Peyer's patch (tissue), 4 donors: ENCODE results near the gene SLC39A6.

Experiments
- POLR2A ChIP-seq, 2 donors: fragments of 450-650 bp; IDR thresholded peaks; one replicate each; pipeline ENCODE4 v1.5.1; 2017; ENCODE audit warnings: antibody characterized with exemption in 2 of 2, mild to moderate bottlenecking in 2 of 2, moderate library complexity in 2 of 2
- TF ChIP-seq, protein P1 (sequence below), 6 experiments: fragments of 450-650 bp in 4 of 6; fragments of 200-600 bp in 2 of 6; sonication (generic) in 1 of 6; IDR thresholded peaks; one replicate each; pipeline ENCODE4 v1.5.1; 2017 to 2019; ENCODE audit warnings: antibody characterized with exemption in 6 of 6, mild to moderate bottlenecking in 3 of 6, moderate library complexity in 1 of 6

DNA sequence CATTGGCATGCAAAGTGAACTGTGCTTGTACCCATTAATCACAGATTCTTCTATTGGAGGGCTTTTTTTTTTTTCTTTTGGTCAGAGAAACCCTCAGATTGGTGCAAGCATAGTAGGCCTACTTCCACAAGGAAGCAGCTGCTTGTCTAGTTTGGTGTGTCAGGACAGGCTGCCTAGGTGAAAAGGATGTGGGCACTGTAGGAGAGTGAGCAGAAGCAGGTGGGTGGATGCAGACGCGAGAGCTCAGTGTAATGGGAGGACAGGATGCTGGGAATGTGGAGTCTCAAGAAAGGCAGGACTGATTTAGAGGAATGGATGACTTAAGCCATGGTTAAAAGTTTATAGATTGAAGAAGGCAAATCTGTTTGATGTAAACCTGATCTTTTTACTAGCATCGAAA, 3.6 kb upstream of the SLC39A6 start:
- TF ChIP-seq, protein P1, sequence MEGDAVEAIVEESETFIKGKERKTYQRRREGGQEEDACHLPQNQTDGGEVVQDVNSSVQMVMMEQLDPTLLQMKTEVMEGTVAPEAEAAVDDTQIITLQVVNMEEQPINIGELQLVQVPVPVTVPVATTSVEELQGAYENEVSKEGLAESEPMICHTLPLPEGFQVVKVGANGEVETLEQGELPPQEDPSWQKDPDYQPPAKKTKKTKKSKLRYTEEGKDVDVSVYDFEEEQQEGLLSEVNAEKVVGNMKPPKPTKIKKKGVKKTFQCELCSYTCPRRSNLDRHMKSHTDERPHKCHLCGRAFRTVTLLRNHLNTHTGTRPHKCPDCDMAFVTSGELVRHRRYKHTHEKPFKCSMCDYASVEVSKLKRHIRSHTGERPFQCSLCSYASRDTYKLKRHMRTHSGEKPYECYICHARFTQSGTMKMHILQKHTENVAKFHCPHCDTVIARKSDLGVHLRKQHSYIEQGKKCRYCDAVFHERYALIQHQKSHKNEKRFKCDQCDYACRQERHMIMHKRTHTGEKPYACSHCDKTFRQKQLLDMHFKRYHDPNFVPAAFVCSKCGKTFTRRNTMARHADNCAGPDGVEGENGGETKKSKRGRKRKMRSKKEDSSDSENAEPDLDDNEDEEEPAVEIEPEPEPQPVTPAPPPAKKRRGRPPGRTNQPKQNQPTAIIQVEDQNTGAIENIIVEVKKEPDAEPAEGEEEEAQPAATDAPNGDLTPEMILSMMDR (IDR thresholded peaks at IDR 0.05), result no peak
- TF ChIP-seq POLR2A (IDR thresholded peaks at IDR 0.05), result no peak
